Heart left ventricle (tissue), 16 donors: ENCODE data around the gene SCAMP1. TPM values are rescaled to one million over a fixed set of nuclear protein-coding genes. Genes with fewer than 3 reads are reported as not detected.
A peak's percentile ranks its signal among the peaks of the same experiment; 100 is the strongest.

ENCODE experiments used
- ATAC-seq, 4 donors: fragments of 200-7000 bp; cut with Tn5 transposase; one replicate each; pipeline ENCODE4 v1.9.1; 2020 to 2022; ENCODE audit warnings: moderate library complexity in 4 of 4, mild to moderate bottlenecking in 3 of 4, moderate number of reproducible peaks in 1 of 4
- DNase-seq, 5 donors: peaks; one replicate each; pipeline ENCODE4 v3.0.0-alpha.2; 2020
- H3K27ac ChIP-seq, 12 donors: fragments of 200-600 bp; sonication (generic) in 4 of 12; one replicate each; pipeline versions ENCODE4 v1.5.0 to v1.8.0; 2016 to 2022; ENCODE audit warnings: mild to moderate bottlenecking in 2 of 12
- H3K27me3 ChIP-seq, 9 donors: fragments of 200-600 bp; sonication (generic) in 2 of 9; one replicate each; pipeline versions ENCODE4 v1.5.1 to v1.8.0; 2016 to 2022; ENCODE audit warnings: mild to moderate bottlenecking in 3 of 9
- H3K36me3 ChIP-seq, 9 donors: fragments of 200-600 bp; sonication (generic) in 2 of 9; one replicate each; pipeline versions ENCODE4 v1.5.0 to v1.8.0; 2018 to 2022; ENCODE audit warnings: mild to moderate bottlenecking in 2 of 9
- H3K4me1 ChIP-seq, 12 donors: fragments of 200-600 bp; sonication (generic) in 4 of 12; one replicate each; pipeline versions ENCODE4 v1.5.0 to v1.8.0; 2016 to 2022; ENCODE audit warnings: mild to moderate bottlenecking in 3 of 12
- H3K4me3 ChIP-seq, 12 donors: fragments of 200-600 bp; sonication (generic) in 4 of 12; one replicate each; pipeline versions ENCODE4 v1.5.0 to v1.8.0; 2017 to 2022; ENCODE audit warnings: mild to moderate bottlenecking in 9 of 12, moderate library complexity in 4 of 12
- H3K9me3 ChIP-seq, 12 donors: fragments of 200-600 bp; sonication (generic) in 4 of 12; one replicate each; pipeline versions ENCODE4 v1.5.0 to v1.8.0; 2016 to 2022; ENCODE audit warnings: mild to moderate bottlenecking in 1 of 12
- POLR2A ChIP-seq, 2 donors: fragments of 450-650 bp; IDR thresholded peaks; one replicate each; pipeline ENCODE4 v1.6.1; 2017; ENCODE audit warnings: antibody characterized with exemption in 2 of 2, mild to moderate bottlenecking in 2 of 2, moderate library complexity in 2 of 2
- WGBS, 4 donors: extraction: QIAGEN DNeasy Blood & Tissue Kit in 2 of 4; methylation state at CpG; one replicate each; pipeline versions ENCODE4 v1.1.5 to v1.1.7; 2013 to 2018; 5-methylcytosine and 5-hydroxymethylcytosine counted together
- intact Hi-C, 10 donors: fragments of 100-400 bp; cut with DNase I; formaldehyde crosslinking; loops; one replicate each; pipeline versions ENCODE4 v1.11.1 to v1.14.2; 2022
- polyA plus RNA-seq, 2 donors: library from polyadenylated mRNA; stranded (reverse); fragments of 200-250 nt; gene quantifications; one replicate each; pipeline ENCODE4 v1.2.3, GENCODE V29; 2013
- total RNA-seq, 9 donors: library from RNA; depleted of rRNA in 2 of 9; stranded (reverse); fragments of >200 nt in 2 of 9; fragmentation: NEBNext Ultra II Directional in 3 of 9; extraction: Animal tissue kit (Norgen Biotek cat#: 25700) in 3 of 9; gene quantifications; one replicate each; pipeline versions ENCODE4 v1.1.0 to v1.2.4, GENCODE V29; 2016 to 2023
- TF ChIP-seq, protein P1 (sequence below), 12 donors: fragments of 200-600 bp; sonication (generic) in 4 of 12; IDR thresholded peaks; one replicate each; pipeline versions ENCODE4 v1.5.0 to v1.8.0; 2018 to 2022; ENCODE audit warnings: antibody characterized with exemption in 12 of 12, mild to moderate bottlenecking in 5 of 12
- donor health status: ischemic (EF 13 %, LVEDD 7.1; RV severe dilation, severe dysfunction).
- donor health status: healthy with polysubstance abuse.
- donor health status: DM: no; HTN: yes; CAD: no.
- donor health status: DM: no; HTN: no; CAD: no.
- donor health status: ischemic (EF 25% LVEDD 6.9; RV normal size, moderate dysfunction).
- donor health status: ischemic (EF 25% LVEDD 5.7; RV mildly dilated, moderate dysfunction).
- donor health status: healthy.
- donor health status: DM: yes; HTN: yes; CAD: no.
- donor health status: ischemic (EF 35%, LVEDD 5.7; RV mildly dilated, moderate dysfunction).
- donor health status: nonischemic (EF 11% LVEDD 7.7; RV severe dilation, severe dysfunction).
- donor health status: DM: yes; HTN: yes; CAD: no.
- donor health status: PGD.
- donor health status: ischemic (EF 29% LVEDD 5.4; RV normal size, mild dysfunction).
- donor health status: nonischemic (EF 23%, LVEDD 6.1; RV moderate dilation, normal function).

SCAMP1 gene
- total and polyA plus RNA-seq, 11 donors = 6.9 to 40.6 (median 33.7) TPM

DNA sequence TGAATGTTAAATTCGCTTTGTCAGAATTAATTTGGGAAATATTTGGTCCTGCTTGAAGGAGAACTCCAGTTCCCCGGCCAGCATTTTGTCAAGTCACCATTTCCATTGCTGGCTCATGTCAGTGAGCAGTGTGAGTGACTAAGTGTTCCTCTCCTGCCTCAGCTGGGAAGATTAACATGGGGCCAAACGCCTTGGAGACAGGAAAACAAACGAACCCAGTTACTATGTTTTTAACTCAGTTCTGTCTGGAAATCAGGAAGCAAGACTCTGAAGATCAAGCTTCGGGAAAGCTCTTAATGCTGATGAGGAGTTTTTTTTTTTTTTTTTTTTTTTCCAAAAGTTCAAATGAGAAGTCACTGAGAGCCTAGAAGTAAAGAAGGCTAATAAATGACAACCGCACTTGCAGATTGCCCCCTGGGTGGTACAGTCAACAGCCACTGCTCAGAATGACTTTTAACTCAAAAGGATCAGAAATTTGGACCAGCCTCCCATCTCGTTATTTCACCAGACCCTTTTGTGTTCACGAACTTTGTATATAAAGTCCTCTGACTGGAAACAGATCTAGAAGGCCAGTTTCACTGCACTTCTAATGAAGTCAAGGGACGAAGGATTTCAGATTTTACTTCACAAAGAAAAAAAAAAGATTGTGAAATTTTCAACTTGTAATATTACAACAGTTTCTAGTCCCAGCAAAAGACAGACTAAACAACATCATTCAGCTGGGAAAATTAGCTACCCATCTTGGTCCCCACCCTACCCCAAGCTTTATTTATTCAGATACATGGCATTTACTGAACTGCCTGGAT lies 166.8 kb downstream of the SCAMP1 start:
- peak in 4 of 5 donors; percentile 79 to 82 (median 80) for DNase-seq
- Histone ChIP-seq H3K27ac (peak overlapping the region in 11 of 12 donors; percentile 2 to 82 (median 58)), H3K9me3 (no peaks in the 10 kb centered on the region), H3K4me3 (peak overlapping the region in 1 of 12 donors; percentile 20), H3K4me1 (peaks cover 0 to 79% (median 32%) of the 10 kb centered on the region in 12 donors), H3K27me3 (no peaks in the 10 kb centered on the region), H3K36me3 (no peaks in the 10 kb centered on the region)
- no peak for TF ChIP-seq POLR2A (IDR thresholded peaks at IDR 0.05)
- TF ChIP-seq, protein P1, sequence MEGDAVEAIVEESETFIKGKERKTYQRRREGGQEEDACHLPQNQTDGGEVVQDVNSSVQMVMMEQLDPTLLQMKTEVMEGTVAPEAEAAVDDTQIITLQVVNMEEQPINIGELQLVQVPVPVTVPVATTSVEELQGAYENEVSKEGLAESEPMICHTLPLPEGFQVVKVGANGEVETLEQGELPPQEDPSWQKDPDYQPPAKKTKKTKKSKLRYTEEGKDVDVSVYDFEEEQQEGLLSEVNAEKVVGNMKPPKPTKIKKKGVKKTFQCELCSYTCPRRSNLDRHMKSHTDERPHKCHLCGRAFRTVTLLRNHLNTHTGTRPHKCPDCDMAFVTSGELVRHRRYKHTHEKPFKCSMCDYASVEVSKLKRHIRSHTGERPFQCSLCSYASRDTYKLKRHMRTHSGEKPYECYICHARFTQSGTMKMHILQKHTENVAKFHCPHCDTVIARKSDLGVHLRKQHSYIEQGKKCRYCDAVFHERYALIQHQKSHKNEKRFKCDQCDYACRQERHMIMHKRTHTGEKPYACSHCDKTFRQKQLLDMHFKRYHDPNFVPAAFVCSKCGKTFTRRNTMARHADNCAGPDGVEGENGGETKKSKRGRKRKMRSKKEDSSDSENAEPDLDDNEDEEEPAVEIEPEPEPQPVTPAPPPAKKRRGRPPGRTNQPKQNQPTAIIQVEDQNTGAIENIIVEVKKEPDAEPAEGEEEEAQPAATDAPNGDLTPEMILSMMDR (IDR thresholded peaks at IDR 0.05) = no peak
- peak; percentile 89 to 94 (median 91) for ATAC-seq
- WGBS, 4 donors = 32 to 48% (median 35%) methylated on average over 9 of the region's 9 CpGs
- intact Hi-C loops = loop anchor here in 3 of 10 donors (5.0 to 10.0 kb wide), 3 partner anchors 50 to 212 kb away; no protein-coding TSS in a partner anchor

DNA sequence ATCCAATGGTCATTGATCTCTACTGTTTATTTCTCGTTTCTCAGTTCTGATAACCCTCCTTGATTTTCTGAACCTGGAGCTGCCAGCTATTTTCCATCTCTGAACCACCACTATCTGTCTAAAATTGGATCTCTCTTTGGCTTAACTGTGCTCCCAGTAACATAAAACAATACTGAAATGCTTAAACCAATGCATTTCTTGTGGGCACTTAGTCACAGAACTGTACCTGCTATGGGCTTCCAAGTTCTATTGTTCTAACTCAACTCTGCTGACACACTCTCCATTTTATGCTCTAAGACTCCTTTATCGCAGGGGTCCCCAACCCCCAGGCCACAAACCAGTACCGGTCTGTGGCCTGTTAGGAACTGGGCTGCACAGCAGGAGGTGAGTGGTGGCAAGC lies 167.5 kb downstream of the SCAMP1 start:
- peak overlapping the region in 9 of 12 donors; percentile 18 to 82 (median 61) for H3K27ac ChIP-seq
- DNase-seq (no peak), ATAC-seq (no peak)
- TF ChIP-seq, protein P1 (IDR thresholded peaks at IDR 0.05) = no peak
- TF ChIP-seq POLR2A (IDR thresholded peaks at IDR 0.05) = no peak
- peaks cover 0 to 75% (median 32%) of the 10 kb centered on the region in 12 donors for H3K4me1 ChIP-seq
- no peaks in the 10 kb centered on the region for H3K36me3 ChIP-seq
- no peaks in the 10 kb centered on the region for H3K9me3 ChIP-seq
- intact Hi-C loops = loop anchor here in 3 of 10 donors (5.0 to 10.0 kb wide), 3 partner anchors 51 to 213 kb away; no protein-coding TSS in a partner anchor
- no peak overlapping the region for H3K4me3 ChIP-seq
- WGBS, 4 donors = 86 to 96% (median 95%) methylated on average over 3 of the region's 3 CpGs
- no peaks in the 10 kb centered on the region for H3K27me3 ChIP-seq

Other genes with a start within 250 kb of the SCAMP1 start
- gene AP3B1, start 65.9 kb upstream of the SCAMP1 start, total RNA-seq = 10 to 100 TPM; 19.3 to 33.7 (median 25.2) TPM
- gene AP3B1, start 65.9 kb upstream of the SCAMP1 start, polyA plus RNA-seq = 10 to 100 TPM; 14.4 to 27.5 TPM